ENCODE data around the gene ABCD1. TPM values are rescaled to one million over a fixed set of nuclear protein-coding genes. Genes with fewer than 3 reads are reported as not detected.
A peak's percentile ranks its signal among the peaks of the same experiment; 100 is the strongest.
"Not testable (repeated sequence)": the region's sequence is repeated elsewhere in the genome, so short reads cannot be mapped to it uniquely, and the experiment has no call there.

ABCD1 gene
- total and polyA plus RNA-seq, 9 of the 15 experiments (the other 6 are each of a cell fraction or from before 2014, with no cell fraction given), result 0.07 to 6.9 (median 2.2) TPM

- FAIRE-seq, result not testable (repeated sequence)
- TF ChIP-seq MEIS2 (IDR thresholded peaks at IDR 0.05; ENCODE audit: partially characterized antibody) (peak; percentile 87), CXXC5 (CRISPR knock-in tag; IDR thresholded peaks at IDR 0.05) (0 out of 2 replicates have a peak, but pooled peaks have one; percentile 37), NFIC (IDR thresholded peaks at IDR 0.05) (peak; percentile 57; the same call in 1 of the 2 replicates), ZNF592 (IDR thresholded peaks at IDR 0.05) (0 out of 2 replicates have a peak, but pooled peaks have one; percentile 10)
- TF ChIP-seq, protein P1, sequence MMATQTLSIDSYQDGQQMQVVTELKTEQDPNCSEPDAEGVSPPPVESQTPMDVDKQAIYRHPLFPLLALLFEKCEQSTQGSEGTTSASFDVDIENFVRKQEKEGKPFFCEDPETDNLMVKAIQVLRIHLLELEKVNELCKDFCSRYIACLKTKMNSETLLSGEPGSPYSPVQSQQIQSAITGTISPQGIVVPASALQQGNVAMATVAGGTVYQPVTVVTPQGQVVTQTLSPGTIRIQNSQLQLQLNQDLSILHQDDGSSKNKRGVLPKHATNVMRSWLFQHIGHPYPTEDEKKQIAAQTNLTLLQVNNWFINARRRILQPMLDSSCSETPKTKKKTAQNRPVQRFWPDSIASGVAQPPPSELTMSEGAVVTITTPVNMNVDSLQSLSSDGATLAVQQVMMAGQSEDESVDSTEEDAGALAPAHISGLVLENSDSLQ (IDR thresholded peaks at IDR 0.05), result peak; percentile 76
- TF ChIP-seq, protein P2, sequence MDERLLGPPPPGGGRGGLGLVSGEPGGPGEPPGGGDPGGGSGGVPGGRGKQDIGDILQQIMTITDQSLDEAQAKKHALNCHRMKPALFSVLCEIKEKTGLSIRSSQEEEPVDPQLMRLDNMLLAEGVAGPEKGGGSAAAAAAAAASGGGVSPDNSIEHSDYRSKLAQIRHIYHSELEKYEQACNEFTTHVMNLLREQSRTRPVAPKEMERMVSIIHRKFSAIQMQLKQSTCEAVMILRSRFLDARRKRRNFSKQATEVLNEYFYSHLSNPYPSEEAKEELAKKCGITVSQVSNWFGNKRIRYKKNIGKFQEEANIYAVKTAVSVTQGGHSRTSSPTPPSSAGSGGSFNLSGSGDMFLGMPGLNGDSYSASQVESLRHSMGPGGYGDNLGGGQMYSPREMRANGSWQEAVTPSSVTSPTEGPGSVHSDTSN (CRISPR knock-in tag; IDR thresholded peaks at IDR 0.05; ENCODE audit: low read depth), result not testable (repeated sequence)
- TF ChIP-seq, protein P2 (tag; conservative IDR thresholded peaks at IDR 0.05; ENCODE audit: low read depth), result peak; percentile 81
Observed at GRCh38 chrX:153742796-153743467, 18.3 kb downstream of the ABCD1 start.

More at GRCh38 chrX:153742796-153743467, 18.3 kb downstream of the ABCD1 start:
- in situ Hi-C loops (cut with MboI); ATAC-seq; CTCF ChIA-PET (ENCODE audit: low intra/inter-chr PET ratio); H4K20me1 ChIP-seq (replicated peaks; ENCODE audit: control insufficient read depth, insufficient read depth, low read length); H3K27me3 ChIP-seq (ENCODE audit: control insufficient read depth in 2 of 2, insufficient read depth in 2 of 2, low read length in 2 of 2); H3K79me2 ChIP-seq (ENCODE audit: control insufficient read depth, insufficient read depth, low read length); H3K36me3 ChIP-seq (ENCODE audit: control insufficient read depth, insufficient read depth, low read length); H2AFZ ChIP-seq (ENCODE audit: low read depth, low read length); H3K4me3 ChIP-seq; H3K4me2 ChIP-seq (ENCODE audit: insufficient read depth, low read length); H3K9me1 ChIP-seq (ENCODE audit: control insufficient read depth, insufficient read depth, low read length); H3K9me3 ChIP-seq (replicated peaks; ENCODE audit: control insufficient read depth, insufficient read depth, low read depth, low read length); BruUV-seq (replicated peaks): not testable (repeated sequence)
- Histone ChIP-seq H3K9ac (ENCODE audit: insufficient read depth in 1 of 2, low read depth in 2 of 2, low read length in 2 of 2) (peak overlapping the region; percentile 34 to 79; a peak in 2 of 4 replicates), H3K4me1 (replicated peaks in 1 of 2; ENCODE audit: control insufficient read depth in 2 of 2, insufficient read depth in 2 of 2, low read length in 2 of 2) (peaks cover 0 to 54% of the 10 kb centered on the region in 2 experiments; a peak in 3 of 5 replicates), H3K27ac (ENCODE audit: extremely low read depth, low read depth, low read length) (peak overlapping the region; percentile 48; the same call in 2 of the 3 replicates)
- POLR2A ChIA-PET, result interaction anchor here (0.6 to 0.7 kb wide), 2 partner anchors 30 to 679 kb away, joined by 3 read pairs; no protein-coding TSS in a partner anchor
- peak in 2 of 4 experiments; percentile 1 to 37 for DNase-seq (ENCODE audit: extremely low read depth in 1 of 4, low spot score in 3 of 4)
- 22% methylated on average over 7 of the region's 32 CpGs for WGBS (ENCODE audit: insufficient coverage, low coverage, missing lambda C conversion rate)
- intact Hi-C loops (cut with micrococcal nuclease), result loop anchor here (1.0 kb wide), 1 partner anchor 17 kb away; no protein-coding TSS in a partner anchor
